NCI-H526 treated with DMSO at 0.1 percent for 48 hours (cell line): Measurements from ENCODE around the gene MPC2.
"Not testable (repeated sequence)": the region's sequence is repeated elsewhere in the genome, so short reads cannot be mapped to it uniquely, and the experiment has no call there.

ENCODE experiments used
- DNase-seq: peaks from one replicate; lab custom pipeline; 2025; lab: John Stamatoyannopoulos, UW

Gene MPC2

DNA sequence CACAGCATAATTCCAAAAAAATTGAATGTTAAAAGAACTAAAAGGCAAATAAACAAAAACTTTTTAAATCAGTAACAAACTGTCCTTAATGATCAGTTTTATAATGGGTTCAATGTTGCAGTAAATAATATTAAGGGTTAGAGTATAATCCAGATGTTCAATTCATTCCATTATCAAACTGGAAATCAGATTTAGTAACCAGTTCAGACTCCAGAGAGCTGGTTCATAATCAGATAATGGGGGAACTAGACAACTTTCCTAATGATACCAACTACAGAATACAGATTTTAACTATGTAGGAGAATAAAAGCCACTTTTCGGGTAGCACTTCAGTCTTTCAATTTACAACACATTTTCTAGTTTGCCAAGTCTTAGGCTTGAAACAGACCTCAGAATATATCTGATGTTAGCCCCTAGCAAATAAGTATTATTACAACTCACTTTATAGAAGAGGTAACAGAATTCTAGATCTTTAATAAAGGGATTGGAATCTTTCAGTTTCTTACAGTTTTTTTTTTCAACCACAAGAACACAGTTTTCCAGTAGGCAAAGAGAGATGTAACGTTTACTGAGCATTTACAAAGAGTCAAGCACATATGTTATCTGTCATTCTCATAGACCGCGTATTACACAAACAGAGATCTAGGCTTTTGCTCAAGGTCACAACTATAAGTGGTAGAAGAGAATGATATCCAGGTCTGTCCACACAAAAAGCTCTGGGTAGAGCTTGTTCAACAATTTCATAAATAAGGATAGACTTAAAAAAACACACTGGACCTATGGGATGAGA lies 2.3 kb downstream of the MPC2 start:
- DNase-seq: peak; percentile 92

DNA sequence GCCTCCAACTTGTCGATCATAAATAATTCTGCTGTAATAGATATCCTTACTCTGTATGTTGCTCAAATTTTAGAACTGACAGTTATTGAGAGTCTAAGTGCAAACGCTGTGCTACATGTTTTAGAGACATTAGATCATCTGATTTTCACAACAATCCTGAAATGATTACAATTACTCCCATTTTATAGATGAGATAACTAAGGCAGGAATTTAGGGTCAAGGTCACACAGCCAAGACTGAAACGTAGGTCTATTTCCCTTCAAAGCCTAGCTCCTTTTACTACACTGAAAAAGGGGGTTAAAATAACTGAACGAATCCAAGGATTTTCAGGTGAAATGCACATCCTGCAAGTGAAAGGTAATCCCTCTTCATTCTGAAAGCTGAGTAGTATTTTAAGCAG lies 3.1 kb downstream of the MPC2 start:
- DNase-seq: no peak

DNA sequence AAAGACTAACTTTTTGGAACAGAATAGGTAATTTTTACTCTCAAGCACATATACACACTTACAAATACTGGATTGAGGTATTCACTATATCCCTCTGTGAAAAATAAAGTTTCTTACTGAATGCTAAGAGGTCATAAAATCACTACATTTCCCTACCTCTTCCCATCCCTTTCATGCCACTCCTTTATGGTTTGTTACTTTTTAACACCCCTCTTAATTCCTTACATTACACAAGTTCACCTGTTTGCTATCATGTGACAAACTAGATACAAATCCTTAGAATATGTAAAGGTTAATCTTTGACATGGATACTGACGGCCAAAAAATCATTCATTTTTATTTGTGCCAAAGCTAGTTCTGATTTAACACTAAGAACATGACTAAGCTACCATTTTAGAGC lies 7.1 kb downstream of the MPC2 start:
- DNase-seq: peak; percentile 75

DNA sequence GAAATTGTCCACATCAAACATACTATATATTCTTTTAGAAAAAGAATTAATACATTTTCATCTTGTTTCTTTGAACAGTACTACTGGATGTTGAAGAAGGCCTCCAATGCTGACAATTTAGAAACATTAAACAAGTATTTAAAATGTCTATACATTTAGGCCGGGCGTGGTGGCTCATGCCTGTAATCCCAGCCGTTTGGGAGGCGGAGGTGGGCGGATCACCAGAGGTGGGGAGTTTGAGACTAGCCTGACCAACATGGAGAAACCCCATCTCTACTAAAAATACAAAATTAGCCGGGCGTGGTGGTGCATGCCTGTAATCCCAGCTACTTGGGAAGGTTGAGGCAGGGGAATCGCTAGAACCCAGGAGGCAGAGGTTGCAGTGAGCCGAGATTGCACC lies 8.0 kb downstream of the MPC2 start:
- not testable (repeated sequence) for DNase-seq

DNA sequence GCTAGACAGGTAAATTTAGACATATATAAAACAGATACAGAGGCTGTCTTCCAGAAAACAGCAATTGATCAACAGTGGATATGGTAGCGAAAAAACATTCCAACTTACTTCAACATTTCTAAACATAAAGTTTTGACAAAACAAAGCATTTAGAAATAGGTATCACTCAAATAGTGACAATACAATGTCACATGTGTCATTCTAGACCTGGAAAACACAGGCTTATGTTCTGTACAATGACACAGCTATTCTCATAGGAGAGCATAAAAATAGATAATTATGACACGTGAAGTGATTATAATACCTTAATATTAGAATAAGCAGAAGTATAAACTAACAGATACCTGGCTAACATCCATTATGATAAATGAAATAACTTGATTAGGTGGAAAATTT lies 8.4 kb downstream of the MPC2 start:
- no peak for DNase-seq

DNA sequence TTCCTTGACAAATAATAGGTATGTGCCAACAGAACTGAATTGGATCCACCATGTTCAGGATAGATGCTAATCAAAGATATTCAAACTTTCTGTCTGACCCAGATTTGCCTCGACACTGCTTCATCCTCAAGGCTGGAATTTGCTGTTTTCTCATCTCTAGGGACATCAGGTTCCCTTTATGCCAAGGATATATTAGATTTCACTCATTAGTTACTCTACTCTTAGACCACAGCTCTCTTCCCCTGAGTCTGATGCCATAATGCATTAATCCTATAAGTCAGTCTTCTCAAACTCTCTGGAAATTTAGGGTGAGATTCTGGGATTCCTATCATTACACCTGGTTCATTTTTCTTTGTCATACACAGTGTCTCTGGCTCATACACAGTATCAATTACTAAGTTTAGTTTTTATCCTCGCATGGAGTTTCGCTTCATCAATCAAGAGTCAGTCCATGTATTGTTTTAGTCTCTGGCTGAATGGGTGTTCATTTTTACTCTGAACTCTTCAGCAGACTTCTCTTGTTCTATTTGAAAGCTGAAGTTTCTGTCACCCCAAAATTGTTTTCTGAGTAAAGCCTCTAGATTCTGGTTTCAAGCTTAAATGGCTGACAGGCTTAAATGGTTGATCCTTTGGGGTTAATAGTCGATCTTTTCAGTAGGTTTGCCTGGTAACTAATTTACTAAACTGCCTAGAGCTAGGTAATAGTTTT lies 9.7 kb downstream of the MPC2 start:
- peak; percentile 73 for DNase-seq

DNA sequence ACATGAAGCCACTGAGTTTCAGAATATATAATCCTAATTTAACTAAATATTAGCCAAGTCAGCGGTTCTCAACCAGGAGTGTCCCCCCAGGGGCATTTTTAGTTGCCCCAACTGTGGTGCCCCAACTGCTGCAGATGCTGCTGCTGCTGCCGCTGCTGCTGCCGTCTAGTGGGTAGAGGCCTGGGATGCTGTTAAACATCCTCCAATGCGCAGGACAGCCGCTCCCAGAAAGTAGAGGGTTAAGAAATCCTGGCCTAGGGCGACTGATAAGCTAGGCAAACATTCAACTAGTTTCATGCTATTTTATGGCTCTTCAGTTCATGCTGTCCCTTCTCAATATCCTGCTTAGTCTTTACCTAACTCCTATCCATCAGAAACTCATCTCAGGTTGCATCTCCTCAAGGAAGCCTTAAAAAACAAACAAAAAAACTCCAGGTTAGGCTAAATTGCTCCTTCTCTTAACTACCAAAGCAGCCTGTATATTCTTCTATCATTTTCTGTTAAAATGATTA lies 10.3 kb downstream of the MPC2 start:
- DNase-seq: peak; percentile 95

DNA sequence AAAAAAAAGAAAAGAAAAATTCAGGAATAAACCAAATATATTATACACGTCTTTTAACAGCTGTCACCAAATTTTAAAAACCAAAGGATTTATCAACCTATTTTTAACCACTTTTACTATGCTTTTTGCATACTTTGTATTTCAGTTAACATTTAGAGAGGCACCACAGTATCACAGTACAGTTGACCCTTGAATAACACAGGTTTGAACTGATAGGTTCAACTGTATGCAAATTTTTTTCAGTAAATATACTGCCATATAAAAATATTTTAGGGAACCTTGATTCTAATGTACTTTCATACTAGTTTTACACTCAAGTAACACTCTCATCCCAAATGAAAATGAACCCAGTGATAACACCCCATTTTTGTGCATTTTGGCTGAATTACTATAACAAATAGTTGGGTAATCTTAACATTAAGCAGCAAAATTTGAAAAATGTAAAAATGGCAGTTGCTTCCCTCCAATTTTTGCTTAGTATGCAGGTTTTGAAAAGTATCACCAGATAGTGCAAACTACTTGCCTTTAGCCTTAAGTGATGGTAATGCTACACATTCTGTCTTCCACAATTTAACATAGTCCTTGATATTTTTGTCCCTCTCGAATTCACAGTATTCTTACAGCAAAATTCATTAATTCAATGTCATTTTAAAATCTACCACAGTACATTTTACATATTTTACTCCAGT lies 12.2 kb downstream of the MPC2 start:
- DNase-seq: peak; percentile 71

DNA sequence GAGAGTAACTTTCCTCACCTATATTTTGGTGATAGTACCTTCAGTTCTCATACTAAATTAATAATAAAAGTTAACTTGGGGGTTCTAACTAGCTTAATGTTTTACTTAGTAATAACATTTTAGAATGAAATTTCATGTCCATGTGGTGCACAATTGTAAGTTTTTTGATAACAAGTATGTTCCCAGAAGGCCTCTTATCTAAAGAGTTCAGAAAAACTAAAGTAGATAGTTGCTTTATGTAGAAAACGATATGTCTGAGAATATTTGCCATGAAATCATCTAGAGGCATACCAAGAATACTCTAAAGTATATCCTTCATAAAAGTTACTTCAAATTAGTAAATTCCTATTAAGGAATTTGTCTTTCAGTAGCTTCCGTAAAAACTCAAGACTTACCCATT lies 12.8 kb downstream of the MPC2 start:
- DNase-seq: no peak

DNA sequence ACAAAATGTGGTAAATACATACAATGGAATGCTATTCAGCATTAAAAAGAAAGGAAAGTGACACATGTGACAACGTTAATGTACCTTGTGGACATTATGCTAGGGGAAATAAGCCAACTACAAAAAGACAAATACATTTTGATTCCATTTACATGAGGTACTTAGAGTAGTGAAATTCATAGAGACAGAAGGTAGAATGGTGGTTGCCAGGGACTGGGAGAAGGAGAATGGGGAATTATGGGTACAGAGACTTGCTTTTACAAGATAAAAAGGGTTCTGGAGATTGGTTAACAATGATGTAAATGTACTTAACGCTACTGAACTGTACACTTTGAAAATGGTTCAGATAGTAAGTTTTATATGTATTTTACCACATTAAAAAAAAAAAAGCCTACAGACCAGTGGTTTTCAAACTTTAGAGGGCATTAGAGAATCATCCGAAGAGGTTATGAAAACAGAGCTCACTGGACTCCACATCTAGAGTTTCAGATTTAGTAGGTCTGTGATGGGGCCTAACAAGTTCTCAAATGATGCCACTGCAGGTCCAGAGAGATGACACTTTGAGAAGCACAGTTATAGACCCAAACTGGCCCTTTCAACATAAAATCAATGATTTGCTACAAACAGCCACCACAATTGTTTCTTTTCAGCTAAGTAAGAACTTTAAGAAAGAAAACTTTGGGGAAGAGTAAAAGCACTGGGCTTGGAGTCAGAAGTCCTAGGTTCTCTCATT lies 13.4 kb downstream of the MPC2 start:
- DNase-seq: no peak

DNA sequence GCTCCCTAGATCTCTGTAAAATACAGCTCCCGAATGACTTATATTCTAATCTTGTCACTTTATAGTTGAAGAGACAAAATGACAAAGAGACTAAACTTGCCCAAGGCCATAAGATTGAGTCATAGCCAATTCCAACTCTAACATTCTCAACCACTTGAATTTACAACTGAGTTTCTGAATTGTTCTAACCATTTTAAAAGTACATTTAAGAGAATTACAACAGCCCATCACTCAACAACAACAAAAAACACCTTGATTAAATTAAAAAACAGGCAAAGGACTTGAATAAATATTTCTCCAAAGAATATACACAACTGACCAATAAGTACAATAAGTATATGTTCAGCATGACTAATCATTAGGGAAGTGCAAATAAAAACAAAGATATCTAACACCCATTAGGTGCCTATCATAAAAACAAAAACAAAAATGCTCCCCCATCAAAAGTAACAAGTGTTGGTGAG lies 14.2 kb downstream of the MPC2 start:
- no peak for DNase-seq

DNA sequence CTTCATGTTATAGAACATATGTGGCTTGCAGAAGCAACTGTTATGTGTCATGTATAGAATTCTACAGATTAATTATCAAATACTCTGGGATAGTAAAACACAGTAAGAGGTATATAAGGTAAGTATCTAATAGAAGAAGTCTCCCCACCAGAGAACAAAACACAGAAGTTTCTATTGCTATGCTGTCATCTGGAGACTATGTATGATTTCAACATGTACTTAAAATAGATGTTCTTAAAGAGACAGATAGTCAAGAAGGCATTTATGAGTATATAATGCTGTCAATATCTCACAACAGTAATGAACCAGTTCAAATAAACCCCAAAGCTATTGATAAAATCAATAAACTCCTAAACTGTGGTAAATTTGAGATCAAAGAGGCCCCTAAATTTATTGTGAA lies 14.8 kb downstream of the MPC2 start:
- no peak for DNase-seq

DNA sequence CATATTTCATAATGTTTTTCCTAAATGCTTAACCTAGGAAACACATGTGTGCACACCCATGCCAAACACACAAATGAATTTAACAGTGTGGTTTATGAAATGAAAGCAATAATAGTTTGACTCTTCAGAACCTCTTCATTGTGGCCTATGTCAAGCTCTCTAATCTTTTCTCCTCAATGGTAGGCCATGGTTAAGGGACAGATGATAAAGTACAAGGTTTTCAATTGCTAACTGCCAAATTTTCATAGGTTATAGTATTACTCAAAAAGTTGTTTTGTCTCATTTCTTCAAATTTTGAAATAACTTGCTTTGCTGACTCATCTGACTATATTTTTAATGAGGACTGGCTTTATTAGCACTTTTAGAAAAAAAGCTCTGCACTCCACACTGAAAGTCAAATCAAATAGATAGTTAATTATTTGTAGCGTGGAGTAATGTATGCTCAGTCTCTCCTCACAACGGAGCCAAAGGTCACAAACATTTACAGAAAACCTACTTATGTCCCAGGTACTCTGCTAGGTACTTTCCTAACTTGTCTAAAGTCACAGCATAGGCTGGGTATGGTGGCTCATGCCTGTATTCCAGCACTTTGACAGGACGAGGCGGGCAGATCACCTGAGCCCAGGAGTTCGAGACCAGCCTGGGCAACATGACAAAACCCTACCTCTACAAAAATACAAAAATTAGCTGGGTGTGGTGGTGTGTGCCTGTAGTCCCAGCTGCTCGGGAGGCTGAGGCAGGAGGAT lies 19.9 kb downstream of the MPC2 start:
- DNase-seq: no peak

DNA sequence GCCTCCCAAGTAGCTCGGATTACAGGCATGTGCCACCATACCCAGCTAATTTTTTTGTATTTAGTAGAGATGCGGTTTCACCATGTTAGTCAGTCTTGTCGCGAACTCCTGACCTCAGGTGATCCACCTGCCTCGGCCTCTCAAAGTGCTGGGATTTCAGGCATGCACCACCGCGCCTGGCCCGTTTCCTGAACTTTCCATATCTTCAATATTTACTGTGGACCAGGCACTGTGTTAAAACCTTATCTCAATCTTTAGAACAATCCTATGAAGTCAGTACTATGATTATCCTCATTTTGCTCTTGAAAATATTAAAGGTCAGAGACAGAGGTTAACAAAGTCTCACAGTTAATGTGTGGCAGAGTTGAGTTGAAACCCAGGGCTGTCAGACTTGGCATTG lies 21.3 kb downstream of the MPC2 start:
- no peak for DNase-seq

DNA sequence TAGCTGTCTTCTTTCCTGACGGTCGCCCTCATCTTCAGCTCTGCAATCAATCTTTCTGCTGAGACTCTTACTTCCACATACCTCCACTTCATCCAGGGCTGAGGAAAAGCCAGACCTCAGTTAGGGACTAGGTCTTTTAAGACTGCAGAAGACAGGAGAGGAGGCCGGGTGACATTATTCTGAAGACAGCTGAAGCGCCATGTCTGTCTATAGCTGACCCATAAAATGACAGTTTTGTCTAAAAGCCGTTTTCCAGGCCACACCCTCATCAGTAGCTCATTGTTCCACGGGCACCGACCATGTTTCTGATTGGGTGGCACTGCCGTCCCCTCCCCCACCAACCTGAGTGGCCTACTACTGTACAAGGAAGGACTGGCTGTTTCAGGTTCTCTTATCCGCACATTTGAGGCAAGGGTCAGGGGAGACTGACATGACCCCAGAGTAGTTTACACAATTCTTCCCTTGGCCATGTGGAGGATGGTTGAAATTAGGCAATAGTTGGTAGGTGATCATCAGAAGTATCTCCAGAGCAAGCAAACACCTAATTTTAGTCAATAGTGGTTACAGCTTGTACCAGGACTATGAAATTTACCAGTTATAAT lies 22.9 kb downstream of the MPC2 start, which contains the start of gene ADCY10:
Gene ADCY10, minus strand, starts transcription at position 240 of the 602 bp plus-strand sequence. CDS start 8,994 bp downstream, outside the sequence.
- DNase-seq: no peak

DNA sequence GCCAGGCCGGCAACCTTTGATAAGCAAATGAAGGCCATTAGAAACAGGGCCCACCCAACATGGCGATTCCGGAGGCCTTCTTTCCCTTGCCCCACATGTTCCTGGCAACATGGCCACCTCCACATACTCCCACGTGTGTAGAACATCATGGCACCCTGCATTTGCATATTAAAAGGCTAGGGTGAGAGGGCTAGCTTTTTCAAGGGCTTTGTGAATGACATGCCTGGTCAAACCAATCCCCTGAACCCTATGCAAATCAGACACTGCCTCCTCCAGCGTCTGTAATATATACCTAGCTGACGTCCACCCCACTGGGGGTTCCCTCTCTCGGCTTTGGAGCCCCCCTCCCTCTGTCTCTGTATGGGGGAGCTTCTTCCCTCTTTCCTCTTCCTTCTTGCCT lies 24.6 kb downstream of the MPC2 start:
- no peak for DNase-seq

DNA sequence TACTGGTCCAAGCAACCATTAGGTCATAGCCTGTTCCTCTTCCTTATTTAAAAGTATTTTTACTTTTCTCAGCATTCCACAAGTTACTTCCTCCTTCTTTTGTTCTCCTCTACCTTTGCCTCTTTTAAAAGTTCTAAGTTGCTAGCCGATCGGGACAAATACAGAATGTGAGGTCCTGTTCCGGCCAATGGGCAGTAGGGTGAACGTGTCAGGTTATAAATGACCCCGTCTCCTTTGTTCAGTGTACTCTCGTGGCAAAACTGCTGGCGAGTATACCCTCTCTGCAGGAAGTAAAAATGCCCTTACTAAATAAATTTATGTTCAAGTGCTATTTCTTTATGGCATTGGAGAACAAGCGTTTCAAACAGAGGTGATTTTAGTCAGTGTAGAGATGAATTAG lies 25.5 kb downstream of the MPC2 start:
- DNase-seq: no peak

DNA sequence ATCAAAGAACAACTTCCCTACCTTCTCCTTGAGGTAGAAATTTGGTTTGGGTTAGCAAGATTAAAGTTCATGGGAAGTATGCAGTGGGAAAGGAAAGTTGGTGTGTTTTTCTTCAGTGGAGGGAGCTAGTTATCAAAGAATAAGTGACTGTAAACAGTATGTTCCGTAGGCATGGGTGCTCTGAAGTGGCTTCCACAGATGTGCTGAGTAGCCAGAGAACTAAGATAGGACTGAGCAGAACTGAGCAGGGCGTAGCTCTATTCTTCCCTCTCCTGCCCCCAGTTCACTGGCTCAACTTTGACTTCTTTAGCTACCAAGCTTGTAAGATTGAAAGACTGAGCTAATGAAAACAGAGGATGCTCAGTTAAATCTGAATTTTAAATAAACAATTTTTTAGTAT lies 26.3 kb downstream of the MPC2 start:
- no peak for DNase-seq

DNA sequence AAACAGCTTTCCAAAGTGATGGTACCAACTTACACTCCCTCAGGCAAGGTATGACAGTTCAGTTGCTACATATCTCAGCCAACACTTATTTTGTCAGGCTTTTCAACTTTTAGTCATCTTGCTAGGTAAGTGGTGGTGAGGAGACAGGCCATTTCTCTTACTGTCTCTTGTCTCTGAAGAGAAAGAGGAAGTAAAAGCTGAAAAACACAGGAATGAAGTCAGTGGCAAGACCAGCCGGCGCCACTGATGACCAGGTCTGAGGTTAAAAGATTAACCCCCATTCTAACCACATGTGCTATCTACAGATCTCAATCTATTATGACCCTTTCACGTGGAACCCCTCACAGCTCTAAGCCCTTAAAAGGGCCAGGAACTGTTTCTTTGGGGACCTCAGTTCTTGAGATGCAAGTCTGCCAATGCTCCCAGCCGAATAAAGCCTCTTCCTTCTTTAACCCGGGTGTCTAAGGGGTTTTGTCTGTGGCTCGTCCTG lies 27.1 kb downstream of the MPC2 start:
- no peak for DNase-seq

DNA sequence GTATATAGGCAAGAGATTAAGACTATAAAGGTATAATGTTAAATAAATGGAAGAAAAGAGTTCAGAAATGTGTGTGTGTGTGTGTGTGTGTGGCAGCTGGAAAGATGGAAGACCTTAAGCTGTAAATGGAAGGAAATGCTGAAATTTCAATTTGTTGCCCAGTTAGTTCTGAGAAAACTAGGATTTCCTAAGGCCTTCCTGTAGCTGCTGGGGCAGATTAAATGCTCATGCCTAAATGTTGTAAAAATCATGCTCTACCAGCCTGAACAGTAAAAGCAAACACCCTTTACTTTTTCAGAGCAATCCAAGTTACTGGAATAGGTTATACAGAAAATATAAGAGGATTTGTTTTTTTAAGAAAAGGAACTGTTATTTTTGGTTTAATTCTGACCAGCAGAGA lies 31.2 kb downstream of the MPC2 start:
- no peak for DNase-seq

DNA sequence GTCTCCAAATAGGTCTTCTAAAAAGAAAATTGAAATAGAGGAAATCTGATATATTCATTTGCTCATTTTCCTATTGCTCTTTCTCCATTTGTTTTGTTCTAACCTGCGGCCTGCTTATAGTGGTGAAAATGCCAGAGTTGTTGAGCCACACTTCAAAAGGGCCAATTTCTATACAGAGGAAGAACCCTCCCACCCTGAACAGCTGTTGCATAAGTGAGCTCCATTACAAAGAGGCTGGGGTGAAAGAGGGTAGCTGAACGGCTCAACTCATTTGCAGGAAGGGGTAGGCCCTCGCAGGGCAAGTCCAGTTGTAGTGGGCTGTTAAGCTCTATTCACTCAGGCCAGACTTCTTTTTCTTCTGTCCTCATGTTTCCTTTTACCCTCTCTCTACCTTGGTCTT lies 31.7 kb downstream of the MPC2 start:
- no peak for DNase-seq
